Lower leg skin (tissue), 4 donors: Measurements from ENCODE around the gene CLTCL1. TPM values are rescaled to one million over a fixed set of nuclear protein-coding genes. Genes with fewer than 3 reads are reported as not detected.

Experiments used
- DNase-seq, 2 donors: peaks; one replicate each; pipeline ENCODE4 v3.0.0-alpha.2; 2019; ENCODE audit warnings: low spot score in 2 of 2
- H3K4me3 ChIP-seq: fragments of 200-600 bp; sonication (generic); 2 replicates; pipeline ENCODE4 v1.5.1; 2017; ENCODE audit warnings: mild to moderate bottlenecking, low read depth; ENCODE audit not compliant: poor library complexity, severe bottlenecking
- CTCF ChIP-seq, 3 donors: fragments of 450-650 bp; IDR thresholded peaks; one replicate each; pipeline ENCODE4 v1.5.1; 2016; ENCODE audit warnings: antibody characterized with exemption in 3 of 3, mild to moderate bottlenecking in 3 of 3, moderate library complexity in 2 of 3
- POLR2A ChIP-seq, 2 donors: fragments of 450-650 bp; IDR thresholded peaks; one replicate each; pipeline ENCODE4 v1.6.1; 2016 to 2017; ENCODE audit warnings: antibody characterized with exemption in 2 of 2, mild to moderate bottlenecking in 1 of 2, moderate library complexity in 1 of 2
- WGBS, 2 donors: methylation state at CpG; one replicate each; pipeline ENCODE4 v1.1.5; 2018; 5-methylcytosine and 5-hydroxymethylcytosine counted together
- intact Hi-C: fragments of 100-400 bp; cut with DNase I; formaldehyde crosslinking; loops from one replicate; pipeline ENCODE4 v1.15.0; 2023; ENCODE audit warnings: low total_unique reads
- total RNA-seq, 4 donors: library from RNA; depleted of rRNA; stranded (reverse); fragments of >200 nt; gene quantifications; one replicate each; pipeline ENCODE4 v1.1.0, GENCODE V29; 2016

Gene CLTCL1
- total RNA-seq, 4 donors from 2014 or later, result 4.0 to 9.6 (median 7.6) TPM

GRCh38 chr22:19275513-19275912 lies 16.0 kb downstream of the CLTCL1 start:
- intact Hi-C loops, result no loop called here

GRCh38 chr22:19275104-19275503 lies 16.4 kb downstream of the CLTCL1 start:
- 96 to 100% methylated on average over 8 of the region's 8 CpGs for WGBS, 2 donors
- no peak for DNase-seq
- no peak overlapping the region for H3K4me3 ChIP-seq
- intact Hi-C loops, result no loop called here
- no peak for TF ChIP-seq POLR2A (IDR thresholded peaks at IDR 0.05)
- TF ChIP-seq CTCF (IDR thresholded peaks at IDR 0.05), result no peak

More at GRCh38 chr22:19275513-19275912, 16.0 kb downstream of the CLTCL1 start:
- TF ChIP-seq POLR2A (IDR thresholded peaks at IDR 0.05), result no peak
- no peak for TF ChIP-seq CTCF (IDR thresholded peaks at IDR 0.05)
- 91 to 94% methylated on average over 7 of the region's 7 CpGs for WGBS, 2 donors
- H3K4me3 ChIP-seq, result no peak overlapping the region
- DNase-seq, result no peak

- DNase-seq, result no peak
- WGBS, 2 donors, result 85% methylated on average over 10 of the region's 10 CpGs
- intact Hi-C loops, result no loop called here
- H3K4me3 ChIP-seq, result no peak overlapping the region
- no peak for TF ChIP-seq POLR2A (IDR thresholded peaks at IDR 0.05)
- no peak for TF ChIP-seq CTCF (IDR thresholded peaks at IDR 0.05)
Measured at GRCh38 chr22:19271856-19272535, 19.5 kb downstream of the CLTCL1 start.

GRCh38 chr22:19271273-19271855 lies 20.2 kb downstream of the CLTCL1 start:
- no peak for TF ChIP-seq POLR2A (IDR thresholded peaks at IDR 0.05)
- no peak for TF ChIP-seq CTCF (IDR thresholded peaks at IDR 0.05)
- DNase-seq, result no peak
- intact Hi-C loops, result no loop called here
- WGBS, 2 donors, result 76 to 79% methylated on average over 4 of the region's 4 CpGs
- no peak overlapping the region for H3K4me3 ChIP-seq

- TF ChIP-seq CTCF (IDR thresholded peaks at IDR 0.05) (no peak), POLR2A (IDR thresholded peaks at IDR 0.05) (no peak)
- WGBS, 2 donors, result 97 to 100% methylated on average over 1 of the region's 1 CpG
- DNase-seq, result no peak
- intact Hi-C loops, result no loop called here
- no peak overlapping the region for H3K4me3 ChIP-seq
Measured at GRCh38 chr22:19270873-19271272, 20.6 kb downstream of the CLTCL1 start.
